Neural cell (in vitro differentiated cells): Measurements from ENCODE around the gene CD300LB.

ENCODE experiments used
- CTCF ChIP-seq: fragments of 450-650 bp; IDR thresholded peaks from 2 replicates; pipeline ENCODE4 v1.5.1; 2014; ENCODE audit warnings: antibody characterized with exemption, mild to moderate bottlenecking, moderate library complexity; ENCODE audit not compliant: poor library complexity, severe bottlenecking
- EP300 ChIP-seq: fragments of 450-650 bp; conservative IDR thresholded peaks from 2 replicates; pipeline ENCODE4 v1.6.1; 2014; ENCODE audit warnings: antibody characterized with exemption, mild to moderate bottlenecking, moderate library complexity; ENCODE audit not compliant: poor library complexity, severe bottlenecking
- EZH2 ChIP-seq: fragments of 200-600, 300-800 bp; shearing (Covaris generic), sonication (generic); IDR thresholded peaks from 2 replicates; pipeline ENCODE4 v1.6.1; 2014; ENCODE audit warnings: antibody characterized with exemption, low read length, borderline replicate concordance, mild to moderate bottlenecking; ENCODE audit not compliant: insufficient read depth, poor library complexity, severe bottlenecking
- POLR2AphosphoS5 ChIP-seq: IDR thresholded peaks from 2 replicates; pipeline ENCODE4 v1.6.1; 2012
- RAD21 ChIP-seq: fragments of 450-650 bp; conservative IDR thresholded peaks from 2 replicates; pipeline ENCODE4 v1.6.1; 2014; ENCODE audit warnings: antibody characterized with exemption, mild to moderate bottlenecking, moderate library complexity
- REST ChIP-seq: IDR thresholded peaks from 2 replicates; pipeline ENCODE4 v1.6.1; 2012; ENCODE audit warnings: borderline replicate concordance
- SMC3 ChIP-seq: fragments of 450-650 bp; conservative IDR thresholded peaks from 2 replicates; pipeline ENCODE4 v1.6.1; 2014; ENCODE audit warnings: antibody characterized with exemption, mild to moderate bottlenecking, moderate library complexity; ENCODE audit not compliant: poor library complexity
- TAF1 ChIP-seq: IDR thresholded peaks from 2 replicates; pipeline ENCODE4 v1.6.1; 2012; ENCODE audit warnings: low read depth

DNA sequence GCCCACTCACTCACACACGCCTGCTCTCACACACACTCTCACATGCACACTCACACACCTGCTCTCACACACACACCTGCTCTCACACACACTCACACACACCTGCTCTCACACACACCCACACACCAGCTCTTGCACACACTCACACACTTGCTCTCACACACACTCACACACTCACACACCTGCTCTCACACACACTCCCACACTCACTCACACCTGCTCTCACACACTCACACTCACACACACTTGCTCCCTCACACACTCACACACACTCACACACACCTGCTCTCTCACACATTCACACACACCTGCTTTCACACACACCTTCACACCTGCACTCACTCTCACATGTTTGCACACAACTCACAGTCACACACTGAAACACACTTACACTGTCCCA, 32.1 kb upstream of the CD300LB start:
- TF ChIP-seq CTCF (no peak), SMC3 (no peak), TAF1 (no peak), EP300 (no peak), EZH2 (no peak), REST (no peak), RAD21 (no peak), POLR2AphosphoS5 (no peak)
